ENCODE measurements around the gene VAV1. TPM values are rescaled to one million over a fixed set of nuclear protein-coding genes. Genes with fewer than 3 reads are reported as not detected.
A peak's percentile ranks its signal among the peaks of the same experiment; 100 is the strongest.

Gene VAV1
- total and polyA plus RNA-seq, 9 of the 15 experiments (the other 6 are each of a cell fraction or from before 2014, with no cell fraction given): 0.46 to 20.1 (median 11.1) TPM

- 0 out of 2 replicates have a peak, but pooled peaks have one; percentile 24 for TF ChIP-seq ZBTB33 (CRISPR knock-in tag; IDR thresholded peaks at IDR 0.05)
- peak; percentile 99 for TF ChIP-seq CEBPZ (IDR thresholded peaks at IDR 0.05; ENCODE audit: borderline replicate concordance, low read depth, low read length)
- no peak for TF ChIP-seq HOMEZ (CRISPR knock-in tag; IDR thresholded peaks at IDR 0.05)
- TF ChIP-seq ARNT (IDR thresholded peaks at IDR 0.05): no peak
- TF ChIP-seq MCM5 (IDR thresholded peaks at IDR 0.05; ENCODE audit: low read depth): no peak
- no peak for TF ChIP-seq ESRRB (CRISPR knock-in tag; IDR thresholded peaks at IDR 0.05; ENCODE audit: borderline replicate concordance)
- TF ChIP-seq PBX2 (CRISPR knock-in tag; IDR thresholded peaks at IDR 0.05; ENCODE audit: low read depth): peak; percentile 94
- peak; percentile 100 for TF ChIP-seq PBX2 (tag; conservative IDR thresholded peaks at IDR 0.05; ENCODE audit: low read depth)
- no peak for TF ChIP-seq EGR1 (conservative IDR thresholded peaks at IDR 0.05)
- no peak for TF ChIP-seq ZFP30 (CRISPR knock-in tag; IDR thresholded peaks at IDR 0.05; ENCODE audit: borderline replicate concordance)
Measured at GRCh38 chr19:6737284-6737872, 35.1 kb upstream of the VAV1 start, which contains the start of gene GPR108 (continued).

Measured in K562 (cell line).